ENCODE measurements around the gene ATP2C2.

ATP2C2 gene

DNA sequence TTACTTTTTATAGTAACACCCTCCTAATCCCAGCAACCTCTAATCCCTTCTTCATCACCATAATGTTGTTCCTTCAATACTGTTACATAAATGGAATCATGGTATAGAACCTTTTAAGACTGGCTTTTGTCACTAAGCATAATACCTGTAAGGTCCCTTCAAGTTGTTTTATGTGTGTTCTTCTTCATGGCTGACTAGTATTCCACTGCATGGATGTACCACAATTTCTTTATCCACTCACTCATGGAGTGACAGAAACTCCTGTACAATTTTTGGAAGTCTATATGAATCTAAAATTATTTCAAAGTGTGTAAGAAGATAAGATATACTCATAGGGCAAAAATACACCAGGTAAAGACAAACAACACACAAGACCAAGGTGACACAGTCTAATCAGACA lies 99.4 kb downstream of the ATP2C2 start:
- no peak for TF ChIP-seq EZH2phosphoT487 (IDR thresholded peaks at IDR 0.05; ENCODE audit: borderline replicate concordance, low read length)
- TF ChIP-seq, protein P1, sequence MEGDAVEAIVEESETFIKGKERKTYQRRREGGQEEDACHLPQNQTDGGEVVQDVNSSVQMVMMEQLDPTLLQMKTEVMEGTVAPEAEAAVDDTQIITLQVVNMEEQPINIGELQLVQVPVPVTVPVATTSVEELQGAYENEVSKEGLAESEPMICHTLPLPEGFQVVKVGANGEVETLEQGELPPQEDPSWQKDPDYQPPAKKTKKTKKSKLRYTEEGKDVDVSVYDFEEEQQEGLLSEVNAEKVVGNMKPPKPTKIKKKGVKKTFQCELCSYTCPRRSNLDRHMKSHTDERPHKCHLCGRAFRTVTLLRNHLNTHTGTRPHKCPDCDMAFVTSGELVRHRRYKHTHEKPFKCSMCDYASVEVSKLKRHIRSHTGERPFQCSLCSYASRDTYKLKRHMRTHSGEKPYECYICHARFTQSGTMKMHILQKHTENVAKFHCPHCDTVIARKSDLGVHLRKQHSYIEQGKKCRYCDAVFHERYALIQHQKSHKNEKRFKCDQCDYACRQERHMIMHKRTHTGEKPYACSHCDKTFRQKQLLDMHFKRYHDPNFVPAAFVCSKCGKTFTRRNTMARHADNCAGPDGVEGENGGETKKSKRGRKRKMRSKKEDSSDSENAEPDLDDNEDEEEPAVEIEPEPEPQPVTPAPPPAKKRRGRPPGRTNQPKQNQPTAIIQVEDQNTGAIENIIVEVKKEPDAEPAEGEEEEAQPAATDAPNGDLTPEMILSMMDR (IDR thresholded peaks at IDR 0.05; ENCODE audit: low read depth, low read length, poor library complexity, severe bottlenecking), result no peak
- H3K79me2 ChIP-seq (ENCODE audit: control insufficient read depth, low read length), result no peaks in the 10 kb centered on the region
- no peak overlapping the region for H3K27ac ChIP-seq (ENCODE audit: low read depth, low read length)
- H3K4me1 ChIP-seq (ENCODE audit: control insufficient read depth, low read length), result no peaks in the 10 kb centered on the region
- peaks cover 12% of the 10 kb centered on the region for H3K9me3 ChIP-seq (ENCODE audit: control insufficient read depth, insufficient read depth, low read length)
- no peaks in the 10 kb centered on the region; the same call in 1 of the 2 replicates for H3K27me3 ChIP-seq (ENCODE audit: control insufficient read depth, low read length)
- no peaks in the 10 kb centered on the region for H3K9me2 ChIP-seq (replicated peaks; ENCODE audit: control insufficient read depth, low read length)
- no peak overlapping the region for H3K4me2 ChIP-seq (ENCODE audit: low read length)
- H4K20me1 ChIP-seq (ENCODE audit: control insufficient read depth, insufficient read depth, low read depth, low read length), result no peaks in the 10 kb centered on the region
- H3K4me3 ChIP-seq (ENCODE audit: low read length), result no peak overlapping the region
- H3K36me3 ChIP-seq (ENCODE audit: control insufficient read depth, low read length), result no peaks in the 10 kb centered on the region; the same call in 1 of the 2 replicates
- no peaks in the 10 kb centered on the region for H3F3A ChIP-seq (ENCODE audit: control insufficient read depth, insufficient read depth)

DNA sequence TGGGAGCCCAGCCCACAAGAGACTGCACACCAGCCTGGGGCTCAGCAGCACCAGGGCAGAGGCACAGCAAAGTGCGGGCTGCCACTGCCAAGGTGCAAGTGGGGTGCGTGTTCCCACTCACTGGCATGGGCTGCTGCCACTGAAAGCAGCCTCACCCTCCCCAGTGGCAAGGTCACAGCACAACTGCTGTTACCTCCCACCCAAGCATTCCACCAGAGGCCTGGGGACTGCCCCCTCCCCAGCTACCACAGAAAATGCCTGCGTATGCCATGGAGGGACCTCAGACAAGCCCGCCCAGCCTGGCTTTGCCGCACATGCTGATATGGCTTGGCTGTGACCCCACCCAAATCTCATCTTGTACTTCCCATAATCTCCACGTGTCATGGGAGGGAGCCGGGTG lies 103.0 kb downstream of the ATP2C2 start:
- no peaks in the 10 kb centered on the region for H4K20me1 ChIP-seq (ENCODE audit: control insufficient read depth, insufficient read depth, low read depth, low read length)
- no peak overlapping the region for H3K4me2 ChIP-seq (ENCODE audit: low read length)
- TF ChIP-seq, protein P1 (IDR thresholded peaks at IDR 0.05; ENCODE audit: low read depth, low read length, poor library complexity, severe bottlenecking), result no peak
- no peak for TF ChIP-seq EZH2phosphoT487 (IDR thresholded peaks at IDR 0.05; ENCODE audit: borderline replicate concordance, low read length)
- H3K27me3 ChIP-seq (ENCODE audit: control insufficient read depth, low read length), result no peaks in the 10 kb centered on the region; the same call in 1 of the 2 replicates
- H3F3A ChIP-seq (ENCODE audit: control insufficient read depth, insufficient read depth), result no peaks in the 10 kb centered on the region
- peaks cover 10% of the 10 kb centered on the region for H3K9me3 ChIP-seq (ENCODE audit: control insufficient read depth, insufficient read depth, low read length)
- no peak overlapping the region for H3K4me3 ChIP-seq (ENCODE audit: low read length)
- H3K4me1 ChIP-seq (ENCODE audit: control insufficient read depth, low read length), result no peaks in the 10 kb centered on the region
- H3K36me3 ChIP-seq (ENCODE audit: control insufficient read depth, low read length), result no peaks in the 10 kb centered on the region; the same call in 1 of the 2 replicates
- no peaks in the 10 kb centered on the region for H3K9me2 ChIP-seq (replicated peaks; ENCODE audit: control insufficient read depth, low read length)
- no peak overlapping the region for H3K27ac ChIP-seq (ENCODE audit: low read depth, low read length)
- H3K79me2 ChIP-seq (ENCODE audit: control insufficient read depth, low read length), result no peaks in the 10 kb centered on the region

DNA sequence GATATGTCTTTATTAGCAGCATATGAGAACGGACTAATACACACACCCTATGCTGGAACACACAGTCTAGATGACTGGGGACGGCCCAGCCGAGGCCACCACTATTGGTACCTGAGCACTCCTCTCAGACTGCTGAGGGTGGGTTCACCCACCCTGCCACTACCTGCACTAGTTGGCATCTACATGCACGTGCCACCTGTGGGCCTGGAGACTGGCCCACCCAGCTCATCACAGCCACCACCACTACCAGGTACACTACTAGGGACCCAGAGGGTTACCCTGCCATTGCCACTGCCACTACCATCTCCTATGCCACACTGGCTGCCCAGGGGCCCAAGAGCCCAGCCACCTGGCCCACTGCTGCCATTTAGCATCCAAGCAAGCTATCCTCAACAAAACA lies 103.6 kb downstream of the ATP2C2 start:
- Histone ChIP-seq H3K27me3 (ENCODE audit: control insufficient read depth, low read length) (no peaks in the 10 kb centered on the region), H3K4me1 (ENCODE audit: control insufficient read depth, low read length) (no peaks in the 10 kb centered on the region), H3K79me2 (ENCODE audit: control insufficient read depth, low read length) (no peaks in the 10 kb centered on the region), H3K4me3 (ENCODE audit: low read length) (no peak overlapping the region), H3K36me3 (ENCODE audit: control insufficient read depth, low read length) (no peaks in the 10 kb centered on the region; the same call in 1 of the 2 replicates), H3K27ac (ENCODE audit: low read depth, low read length) (no peak overlapping the region), H3K9me3 (ENCODE audit: control insufficient read depth, insufficient read depth, low read length) (peaks cover 4% of the 10 kb centered on the region), H3K4me2 (ENCODE audit: low read length) (no peak overlapping the region), H3K9me2 (replicated peaks; ENCODE audit: control insufficient read depth, low read length) (no peaks in the 10 kb centered on the region), H3F3A (ENCODE audit: control insufficient read depth, insufficient read depth) (no peaks in the 10 kb centered on the region), H4K20me1 (ENCODE audit: control insufficient read depth, insufficient read depth, low read depth, low read length) (no peaks in the 10 kb centered on the region)
- TF ChIP-seq, protein P1 (IDR thresholded peaks at IDR 0.05; ENCODE audit: low read depth, low read length, poor library complexity, severe bottlenecking), result no peak
- no peak for TF ChIP-seq EZH2phosphoT487 (IDR thresholded peaks at IDR 0.05; ENCODE audit: borderline replicate concordance, low read length)
